GM12864 (cell line): Measurements from ENCODE around the gene KCNJ12.
"Not testable (repeated sequence)": the region's sequence is repeated elsewhere in the genome, so short reads cannot be mapped to it uniquely, and the experiment has no call there.

Experiments
- DNase-seq: peaks from one replicate; pipeline ENCODE4 v3.0.0-alpha.2; 2011; ENCODE audit warnings: low read depth
- H3K4me3 ChIP-seq: 2 replicates; pipeline ENCODE4 v1.5.1; 2011; ENCODE audit warnings: mild to moderate bottlenecking, low read depth, low read length, control low read depth
- TF ChIP-seq, protein P1 (sequence below): IDR thresholded peaks from 2 replicates; pipeline ENCODE4 v1.5.1; 2011; ENCODE audit warnings: low read depth, mild to moderate bottlenecking, moderate library complexity, low read length, control low read depth, inconsistent platforms; ENCODE audit errors: missing control alignments

Gene KCNJ12

DNA sequence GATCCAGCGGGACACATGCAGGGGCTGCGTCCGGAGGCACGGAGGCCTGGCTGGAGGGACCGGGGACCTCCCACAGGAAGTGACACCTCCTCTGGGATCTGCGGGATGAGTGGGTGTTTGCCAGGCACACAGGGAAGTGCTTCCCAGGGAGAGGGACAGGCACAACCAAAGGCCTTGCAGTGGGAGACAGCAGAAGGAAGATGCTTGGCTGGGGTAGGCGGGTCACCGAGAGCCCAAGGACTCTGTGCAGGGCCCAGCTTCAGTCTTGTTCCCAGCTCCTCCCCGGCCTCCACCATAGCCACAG is 47.0 kb downstream of the KCNJ12 start:
- not testable (repeated sequence) for DNase-seq, H3K4me3 ChIP-seq

DNA sequence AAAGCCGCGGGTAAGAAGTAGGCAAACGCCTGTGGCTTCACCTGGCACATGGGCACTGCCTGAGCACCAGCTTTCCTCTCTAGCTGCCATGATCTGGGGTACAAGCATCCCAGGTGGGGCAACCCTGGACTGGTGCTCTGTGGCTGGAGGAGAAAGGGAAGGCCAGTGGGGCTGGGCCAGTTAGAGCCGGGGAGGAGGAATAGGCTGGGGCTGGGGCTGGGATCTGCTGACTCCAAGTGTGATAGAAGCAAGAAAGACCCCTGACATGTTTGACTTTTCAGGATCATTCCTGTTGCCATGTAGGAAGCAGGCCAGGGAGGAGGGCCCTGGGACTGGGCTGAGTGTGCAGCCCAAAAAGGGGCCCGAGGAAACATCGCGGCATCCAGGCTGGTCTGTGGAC is 48.5 kb downstream of the KCNJ12 start:
- H3K4me3 ChIP-seq, DNase-seq: not testable (repeated sequence)

DNA sequence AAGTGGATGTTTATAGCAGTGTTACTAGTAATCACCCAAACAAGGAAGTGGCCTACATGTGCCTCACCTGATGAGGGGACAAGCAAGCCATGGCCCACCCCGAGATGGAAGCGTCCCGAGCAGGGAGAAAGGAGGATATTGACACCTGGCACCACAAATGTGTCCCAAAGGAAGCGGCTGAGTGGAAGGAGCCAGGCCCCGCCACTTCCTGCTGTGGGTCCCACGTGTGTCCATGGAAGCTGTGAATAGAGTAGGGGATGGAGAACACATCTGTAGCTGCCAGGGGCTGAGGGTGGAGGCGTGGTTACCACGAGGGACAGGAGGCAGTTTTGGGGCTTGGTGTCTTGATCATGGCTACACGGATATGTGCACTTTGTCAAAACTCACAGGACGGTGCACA is 49.2 kb downstream of the KCNJ12 start:
- no peak for DNase-seq
- TF ChIP-seq, protein P1, sequence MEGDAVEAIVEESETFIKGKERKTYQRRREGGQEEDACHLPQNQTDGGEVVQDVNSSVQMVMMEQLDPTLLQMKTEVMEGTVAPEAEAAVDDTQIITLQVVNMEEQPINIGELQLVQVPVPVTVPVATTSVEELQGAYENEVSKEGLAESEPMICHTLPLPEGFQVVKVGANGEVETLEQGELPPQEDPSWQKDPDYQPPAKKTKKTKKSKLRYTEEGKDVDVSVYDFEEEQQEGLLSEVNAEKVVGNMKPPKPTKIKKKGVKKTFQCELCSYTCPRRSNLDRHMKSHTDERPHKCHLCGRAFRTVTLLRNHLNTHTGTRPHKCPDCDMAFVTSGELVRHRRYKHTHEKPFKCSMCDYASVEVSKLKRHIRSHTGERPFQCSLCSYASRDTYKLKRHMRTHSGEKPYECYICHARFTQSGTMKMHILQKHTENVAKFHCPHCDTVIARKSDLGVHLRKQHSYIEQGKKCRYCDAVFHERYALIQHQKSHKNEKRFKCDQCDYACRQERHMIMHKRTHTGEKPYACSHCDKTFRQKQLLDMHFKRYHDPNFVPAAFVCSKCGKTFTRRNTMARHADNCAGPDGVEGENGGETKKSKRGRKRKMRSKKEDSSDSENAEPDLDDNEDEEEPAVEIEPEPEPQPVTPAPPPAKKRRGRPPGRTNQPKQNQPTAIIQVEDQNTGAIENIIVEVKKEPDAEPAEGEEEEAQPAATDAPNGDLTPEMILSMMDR: no peak
- H3K4me3 ChIP-seq: no peak overlapping the region

DNA sequence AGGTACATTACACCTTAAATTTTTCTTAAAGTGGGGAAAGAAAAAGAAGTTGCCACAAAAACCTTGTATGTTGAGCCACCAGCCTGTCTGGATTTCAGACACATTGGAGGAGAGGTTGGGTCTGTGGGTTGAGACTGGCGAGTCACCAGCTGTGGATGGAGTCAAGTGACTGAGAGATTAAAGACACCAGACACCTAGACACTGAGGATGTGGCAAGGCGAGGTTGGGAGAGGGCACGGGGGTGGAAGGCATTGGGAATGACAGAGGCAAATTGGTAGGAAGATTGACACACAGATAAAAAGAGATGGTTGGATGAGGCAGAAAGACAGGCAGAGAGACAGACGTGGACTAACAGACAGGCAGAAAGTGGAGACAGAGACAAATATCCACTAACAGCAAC is 49.6 kb downstream of the KCNJ12 start:
- TF ChIP-seq, protein P1: no peak
- no peak for DNase-seq
- no peak overlapping the region for H3K4me3 ChIP-seq

DNA sequence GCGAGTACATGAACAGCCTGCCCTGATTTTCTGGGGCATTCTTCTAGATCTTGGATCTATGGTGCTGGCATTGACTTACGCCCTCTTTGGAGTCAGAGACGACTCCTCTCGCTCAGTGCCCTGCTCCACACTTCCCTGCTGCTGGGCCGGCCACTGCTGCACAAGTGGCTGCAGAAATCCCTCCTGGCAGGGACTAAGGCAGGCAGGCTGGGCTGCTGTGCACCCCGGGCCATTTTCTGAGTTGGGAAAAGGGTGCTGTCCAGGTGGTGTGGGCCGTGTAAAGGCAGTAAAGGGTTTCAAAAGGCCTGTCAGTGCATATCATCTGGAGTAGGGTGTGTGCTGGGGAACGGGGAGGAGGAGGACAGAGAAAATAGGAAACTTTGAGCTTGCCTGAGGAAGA is 50.1 kb downstream of the KCNJ12 start:
- not testable (repeated sequence) for H3K4me3 ChIP-seq, DNase-seq

DNA sequence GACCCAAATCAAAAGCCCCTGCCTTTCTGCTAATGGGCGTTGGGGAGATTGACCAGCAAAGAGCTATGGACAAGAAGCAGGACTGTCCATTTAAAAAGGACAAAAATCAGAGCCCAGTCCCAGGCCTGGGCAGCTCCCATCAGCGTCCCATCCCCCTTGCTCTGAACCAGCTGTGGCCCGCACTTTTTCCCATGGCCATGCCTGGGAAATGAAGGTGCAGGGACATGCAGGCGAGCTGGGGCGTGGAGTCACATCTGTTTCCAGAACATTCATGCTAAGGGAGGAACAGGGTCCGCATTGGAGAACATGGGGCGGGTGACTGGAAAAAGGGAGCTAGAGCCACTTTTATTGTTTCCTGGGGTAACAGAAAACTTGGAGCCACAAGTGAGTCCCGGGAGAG is 50.7 kb downstream of the KCNJ12 start:
- not testable (repeated sequence) for H3K4me3 ChIP-seq, DNase-seq

DNA sequence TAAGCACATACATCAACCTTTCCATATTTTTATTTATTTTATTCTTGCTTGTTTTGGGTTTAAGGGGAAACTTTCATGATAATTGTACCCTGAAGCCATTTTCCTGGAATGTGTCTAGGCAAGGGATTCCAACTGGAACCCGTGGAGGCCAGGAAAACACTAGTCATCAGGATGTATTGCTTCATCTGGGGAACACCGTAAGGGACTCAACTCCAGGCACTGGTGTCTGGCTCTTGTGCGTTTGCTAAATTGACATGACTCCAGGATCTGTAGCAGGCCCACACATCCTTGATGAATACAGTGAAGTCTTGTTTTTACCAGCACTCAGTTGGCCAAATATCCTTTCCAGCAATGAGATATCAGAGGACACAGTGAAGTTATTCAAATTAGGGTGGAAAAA is 51.6 kb downstream of the KCNJ12 start:
- H3K4me3 ChIP-seq, DNase-seq: not testable (repeated sequence)

DNA sequence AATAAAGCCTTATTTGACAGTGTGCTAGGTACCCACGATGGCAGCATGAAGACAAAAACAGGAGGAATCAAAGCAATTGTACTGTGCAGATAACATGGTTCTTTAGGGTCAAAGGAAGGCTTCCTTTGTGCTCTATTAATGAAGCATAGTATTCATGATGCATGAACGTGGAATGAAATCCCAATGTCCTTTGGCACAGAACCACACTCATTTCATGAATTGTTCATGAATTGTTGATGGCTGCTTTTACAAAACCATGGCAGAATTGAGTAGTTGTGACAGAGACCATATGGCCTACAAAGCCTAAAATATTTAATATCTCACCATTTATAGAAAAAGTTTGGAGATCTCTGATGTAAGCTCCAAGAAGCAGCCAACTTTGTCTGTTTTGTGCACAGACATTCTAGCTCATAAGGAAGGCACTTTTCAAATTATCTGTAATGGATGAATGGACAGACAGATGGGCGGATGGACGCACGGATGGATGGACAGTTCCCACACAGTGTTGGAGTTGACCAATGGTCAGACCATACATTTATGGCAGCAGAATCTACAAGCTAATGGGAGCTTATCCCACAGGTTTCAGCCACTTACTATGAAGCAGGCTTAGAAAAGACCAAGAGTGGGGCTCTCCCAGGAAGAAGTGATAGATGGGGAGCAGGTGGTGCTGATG is 52.7 kb downstream of the KCNJ12 start:
- not testable (repeated sequence) for DNase-seq

DNA sequence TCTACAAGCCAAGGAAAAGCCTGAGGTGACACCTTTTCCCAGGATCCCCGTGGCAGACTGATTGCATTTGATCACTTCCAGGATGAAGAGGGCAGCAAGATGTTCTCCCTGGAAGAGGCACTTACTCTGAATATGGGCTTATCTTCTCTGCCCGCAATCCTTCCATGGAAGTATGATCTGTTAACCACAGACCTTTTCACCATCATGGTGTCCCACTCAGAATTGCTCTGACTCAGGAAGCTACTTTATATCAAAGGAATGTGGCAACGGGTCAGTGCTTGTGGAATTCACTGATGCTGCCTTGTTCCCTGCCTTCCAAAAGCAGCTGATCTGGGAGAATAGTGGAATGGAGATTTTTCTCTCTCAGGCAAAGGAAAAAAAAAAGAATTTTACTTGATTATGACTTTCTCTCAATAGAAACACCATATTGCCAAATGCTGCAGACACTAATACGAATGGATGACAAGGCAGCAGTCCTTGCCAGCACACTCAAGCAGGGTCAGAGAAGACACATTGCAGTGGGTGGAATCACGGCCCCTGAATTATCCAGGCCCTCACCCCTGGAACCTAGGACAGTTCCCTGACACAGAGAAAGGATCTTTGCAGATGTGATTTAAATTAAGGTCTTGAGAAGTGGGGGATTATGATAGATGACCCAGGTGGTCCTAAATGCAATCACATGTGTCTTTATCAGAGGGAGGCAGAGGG is 53.9 kb downstream of the KCNJ12 start:
- DNase-seq, H3K4me3 ChIP-seq: not testable (repeated sequence)

More for the DNA sequence above, 52.7 kb downstream of the KCNJ12 start:
- H3K4me3 ChIP-seq: not testable (repeated sequence)

DNA sequence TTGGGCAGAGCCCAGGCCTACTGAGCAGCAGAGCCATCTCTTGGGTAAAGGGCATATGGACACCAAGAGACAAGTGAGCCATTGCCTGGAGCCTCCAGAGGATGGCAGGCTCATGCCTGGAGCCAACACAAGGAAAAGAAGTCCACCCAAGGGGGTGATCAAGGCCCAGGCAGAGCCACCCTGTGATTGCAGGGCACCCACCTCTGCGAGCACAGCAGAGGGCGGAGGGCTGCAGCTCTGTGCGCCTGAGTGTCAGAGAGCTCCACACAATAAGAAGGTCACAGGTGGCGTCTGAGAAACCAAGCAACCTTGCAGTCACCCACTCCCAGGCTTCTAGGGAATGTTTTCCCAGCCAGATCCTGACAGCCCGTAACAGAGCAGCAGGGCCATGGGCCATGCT is 57.8 kb downstream of the KCNJ12 start:
- not testable (repeated sequence) for DNase-seq, H3K4me3 ChIP-seq

DNA sequence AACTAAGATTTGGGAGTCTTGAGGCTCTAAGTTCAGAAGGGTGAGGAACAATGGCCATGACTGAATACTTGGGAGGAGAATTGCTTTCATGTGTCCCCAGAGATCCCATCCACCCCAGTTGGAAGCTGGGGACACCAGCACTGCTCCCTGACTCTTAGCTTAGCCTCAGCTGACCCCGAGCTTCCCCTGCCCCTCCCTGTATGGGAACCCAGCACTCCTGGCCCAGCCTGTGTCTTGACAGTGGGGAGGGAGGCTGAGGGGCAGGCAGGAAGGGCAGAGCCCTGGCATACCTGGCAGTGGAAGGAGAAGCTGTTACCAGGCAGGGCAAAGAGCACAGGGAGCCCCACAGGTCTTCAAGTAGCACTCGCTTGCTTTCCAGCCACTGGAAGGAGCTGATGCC is 58.8 kb downstream of the KCNJ12 start:
- not testable (repeated sequence) for DNase-seq, H3K4me3 ChIP-seq

DNA sequence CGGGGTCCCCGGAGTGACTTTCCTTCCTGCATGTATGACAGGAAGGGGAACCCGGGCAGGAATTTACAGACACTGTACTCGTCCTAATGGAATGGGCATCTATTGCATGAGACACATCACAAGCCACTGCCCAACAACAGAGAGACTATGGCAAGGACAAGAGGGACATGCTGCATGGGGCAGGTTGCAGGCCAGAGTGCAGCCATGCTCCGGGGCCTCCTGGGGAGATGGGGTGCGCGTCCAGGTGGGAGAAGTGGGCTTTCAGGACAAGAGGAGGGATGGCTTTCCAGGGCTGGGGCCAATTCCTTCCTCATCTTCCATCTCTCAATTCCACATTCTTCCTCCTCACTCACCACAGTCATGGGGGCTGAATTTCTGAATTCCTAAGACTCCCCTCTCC is 60.3 kb downstream of the KCNJ12 start:
- not testable (repeated sequence) for H3K4me3 ChIP-seq, DNase-seq

DNA sequence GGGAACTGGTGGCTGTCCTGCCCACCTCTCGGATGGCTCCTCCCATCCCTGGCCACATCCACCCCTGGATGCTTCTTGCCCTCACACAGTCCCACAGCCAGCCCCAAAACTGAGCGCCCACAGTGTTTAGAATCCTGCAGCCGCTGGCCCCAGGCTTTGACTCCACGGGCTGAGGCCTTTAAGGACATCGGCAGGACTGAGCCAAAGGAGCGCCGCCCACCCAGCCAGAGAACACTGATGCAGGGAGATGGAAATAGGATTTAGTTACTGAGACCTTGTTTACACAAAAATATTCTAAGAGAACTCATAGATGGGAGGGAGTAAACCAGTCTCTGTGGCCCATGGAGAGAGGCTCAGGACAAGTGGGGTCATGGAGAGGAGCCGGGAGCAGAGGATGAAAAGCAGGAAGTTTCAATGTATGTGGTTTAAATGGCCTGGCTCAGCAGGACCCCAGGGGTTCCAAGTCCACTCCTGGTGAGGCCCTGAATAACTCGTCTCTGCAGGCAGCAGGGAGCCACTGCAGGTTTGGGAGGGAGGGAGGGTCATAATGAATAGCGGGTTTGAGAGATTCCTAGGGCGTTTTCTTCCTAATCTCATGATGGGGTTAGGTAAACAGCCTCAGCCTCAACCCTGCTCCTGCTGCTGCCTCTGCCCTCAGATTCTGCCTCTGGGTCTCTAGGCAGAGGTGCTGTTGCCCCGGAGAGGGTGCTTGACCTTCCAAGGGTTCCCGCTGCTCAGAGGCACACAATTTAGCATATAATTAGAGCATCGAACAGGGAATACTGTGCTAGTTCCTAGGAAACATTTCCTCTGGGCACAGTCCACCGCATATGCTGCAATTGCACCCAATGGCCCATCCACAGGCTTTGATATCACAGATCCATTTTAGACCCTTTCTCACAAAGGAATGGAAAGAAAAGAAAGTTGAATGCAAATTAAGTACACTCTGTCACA is 61.0 kb downstream of the KCNJ12 start:
- DNase-seq, H3K4me3 ChIP-seq: not testable (repeated sequence)

DNA sequence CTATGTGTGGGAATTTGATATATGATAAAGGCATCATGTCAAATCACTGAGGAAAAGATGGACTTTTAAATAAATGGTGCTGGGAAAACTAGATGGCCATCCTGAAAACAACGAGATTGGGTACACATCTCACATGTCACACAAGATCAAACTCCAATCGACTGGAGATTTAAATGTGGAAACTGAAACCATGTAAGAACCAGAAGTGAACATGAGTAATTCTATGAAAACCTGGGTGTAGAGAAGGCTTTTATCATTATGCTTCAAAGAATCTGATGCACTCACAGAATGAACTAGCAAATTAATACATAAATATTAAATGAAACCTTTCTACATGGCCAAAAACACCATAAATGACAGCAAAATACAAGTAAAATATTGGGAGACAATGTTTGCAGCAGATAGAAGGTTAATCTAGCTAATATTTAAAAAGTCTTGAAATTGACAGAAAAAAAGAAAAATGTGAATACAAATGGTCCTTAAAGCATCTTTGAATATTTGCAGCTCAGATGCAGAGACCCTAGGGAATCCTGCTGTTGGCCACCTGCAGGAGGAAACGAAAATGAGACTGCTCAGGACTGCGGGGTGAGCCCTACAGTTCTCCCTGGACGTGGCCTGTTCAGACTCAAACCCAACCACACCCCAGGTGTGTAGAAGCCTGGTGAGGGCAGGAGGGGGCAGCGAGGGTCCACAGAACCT is 62.3 kb downstream of the KCNJ12 start:
- H3K4me3 ChIP-seq, DNase-seq: not testable (repeated sequence)

DNA sequence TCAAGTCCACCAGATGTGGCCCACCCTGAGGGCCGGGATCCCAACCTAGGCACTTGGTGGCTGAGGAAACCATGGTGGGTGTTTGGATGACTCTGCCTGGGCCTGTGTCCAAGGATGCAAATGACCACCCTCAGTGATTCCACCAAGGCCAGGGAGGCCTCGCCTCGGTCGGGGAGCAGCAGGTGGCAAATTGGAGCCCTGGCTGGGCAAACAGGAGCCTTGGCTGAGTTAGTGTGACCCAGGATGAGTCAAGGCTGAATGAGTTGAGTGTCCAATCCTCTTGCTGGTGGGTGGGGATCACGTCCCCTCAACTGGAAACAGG is 62.8 kb downstream of the KCNJ12 start:
- H3K4me3 ChIP-seq, DNase-seq: not testable (repeated sequence)
